HG02943 (cell line): ENCODE measurements around the gene ANKRD42.
"Not testable (repeated sequence)": the region's sequence is repeated elsewhere in the genome, so short reads cannot be mapped to it uniquely, and the experiment has no call there.

Source experiments
- ATAC-seq: cut with Tn5 transposase; IDR thresholded peaks from one replicate; pipeline ENCODE4 v1.9.1; 2021; ENCODE audit warnings: mild to moderate bottlenecking, low read depth, moderate library complexity; ENCODE audit not compliant: unreplicated experiment

The ANKRD42 gene

DNA sequence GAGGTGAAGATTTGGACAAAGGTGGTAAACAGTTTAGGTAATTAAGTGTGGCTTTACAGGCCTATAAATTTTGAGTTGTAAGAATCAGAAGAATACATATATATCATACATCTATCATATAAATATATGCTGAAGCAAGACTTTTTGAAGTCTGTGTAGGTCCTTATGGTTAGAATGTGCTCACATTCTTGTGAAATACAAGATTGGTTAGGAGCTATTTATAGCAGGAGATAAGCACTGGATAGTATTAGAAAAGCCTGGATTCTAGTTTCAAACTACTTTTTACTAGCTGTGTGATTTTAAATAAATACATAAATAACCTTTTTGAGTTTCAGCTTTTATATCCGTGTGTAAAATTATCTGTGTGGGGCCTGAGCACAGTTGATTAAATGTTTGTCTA is 42.3 kb downstream of the ANKRD42 start:
- ATAC-seq, result no peak

DNA sequence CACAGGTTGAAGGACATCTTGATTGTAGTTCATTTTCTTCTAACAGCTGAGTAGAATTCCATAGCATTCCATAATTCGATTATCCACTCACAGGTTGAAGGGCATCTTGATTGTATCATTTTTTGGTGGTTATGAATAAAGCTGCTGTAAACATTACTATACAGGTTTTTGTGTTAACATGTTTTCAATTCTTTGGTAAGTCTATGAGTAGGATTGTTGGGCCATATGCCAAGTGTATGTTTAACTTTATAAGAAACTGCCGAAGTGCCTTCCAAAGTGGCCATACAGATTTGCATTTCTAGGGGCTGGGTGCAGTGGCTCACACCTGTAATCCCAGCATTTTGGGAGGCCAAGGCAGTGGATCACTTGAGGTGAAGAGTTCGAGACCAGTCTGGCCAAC is 44.6 kb downstream of the ANKRD42 start:
- ATAC-seq, result no peak

DNA sequence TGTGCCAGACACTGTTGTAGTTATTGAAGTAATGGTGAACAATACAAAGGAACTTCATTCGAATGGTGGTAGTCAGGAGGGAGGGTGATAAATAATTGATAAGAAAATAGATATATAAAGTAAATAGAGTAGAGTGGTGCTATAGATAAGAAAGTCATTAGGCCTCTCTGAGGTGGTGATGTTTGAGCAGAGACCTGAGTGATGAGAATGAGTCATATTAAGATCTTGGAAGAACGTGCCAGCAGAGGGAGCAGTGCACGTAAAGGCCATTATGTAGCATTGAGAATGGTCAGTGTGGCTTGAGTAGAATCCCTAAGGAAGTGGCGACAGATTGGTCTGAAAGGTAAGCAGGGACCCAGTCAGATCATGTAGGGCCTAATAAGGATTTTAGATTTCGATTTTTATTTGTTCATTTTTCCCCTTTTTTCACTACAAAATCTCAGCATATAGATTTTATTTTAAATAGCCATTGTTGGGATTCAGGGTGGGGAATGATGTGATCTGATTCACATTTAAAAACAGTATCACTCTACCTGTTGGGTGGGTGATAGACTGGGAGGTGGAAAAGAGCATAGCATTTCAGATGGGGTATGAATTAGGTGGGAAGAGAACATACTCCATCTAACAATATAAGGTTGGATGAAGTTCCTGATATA is 47.9 kb downstream of the ANKRD42 start:
- ATAC-seq, result peak; percentile 76

DNA sequence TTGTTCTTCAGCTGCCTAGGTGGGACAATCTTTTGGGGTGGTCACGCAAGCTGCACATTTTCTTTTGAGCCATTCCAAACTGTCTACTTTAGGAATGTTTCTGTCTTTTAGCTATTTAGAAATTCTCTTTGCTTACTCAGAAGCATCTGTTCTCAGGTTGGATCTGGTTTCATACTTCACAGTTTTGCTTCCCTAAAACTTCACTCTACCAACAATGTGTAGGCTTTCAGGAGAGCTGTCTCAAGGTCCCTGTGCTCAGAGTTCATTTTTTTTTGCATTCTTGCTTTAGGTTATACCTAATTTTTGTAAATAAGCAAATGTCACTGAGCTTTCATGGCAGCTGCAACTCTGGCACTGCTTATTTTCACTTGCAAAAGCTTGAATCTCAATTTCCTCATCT is 55.9 kb downstream of the ANKRD42 start:
- no peak for ATAC-seq

DNA sequence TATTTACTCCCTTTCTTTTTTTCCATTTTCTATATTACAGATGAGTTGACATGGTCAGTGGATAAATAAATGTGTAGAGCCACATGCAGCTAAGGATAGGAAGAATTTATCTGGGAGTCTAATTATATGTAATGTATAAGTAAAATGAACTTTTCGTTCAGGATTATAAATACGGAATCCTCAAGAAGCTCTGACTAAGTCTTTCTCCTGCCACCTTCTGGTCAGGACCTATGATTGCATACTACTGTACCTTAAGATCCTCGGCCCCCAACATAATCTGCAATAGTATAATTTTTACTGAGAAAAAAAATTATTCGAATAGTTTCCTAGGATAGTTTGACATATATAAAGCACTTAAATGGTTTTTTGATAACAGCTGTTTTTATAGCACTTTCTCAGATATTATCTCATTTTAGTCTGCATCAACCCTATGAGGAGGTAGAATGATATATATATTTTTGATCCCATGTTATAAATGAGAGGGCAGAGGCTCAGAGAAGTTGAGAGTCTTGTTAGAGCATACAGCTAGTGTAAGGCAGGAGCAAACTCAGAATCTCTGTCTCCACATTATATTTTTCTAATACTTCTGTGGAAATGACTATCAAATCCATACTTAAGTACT is 56.6 kb downstream of the ANKRD42 start:
- no peak for ATAC-seq

DNA sequence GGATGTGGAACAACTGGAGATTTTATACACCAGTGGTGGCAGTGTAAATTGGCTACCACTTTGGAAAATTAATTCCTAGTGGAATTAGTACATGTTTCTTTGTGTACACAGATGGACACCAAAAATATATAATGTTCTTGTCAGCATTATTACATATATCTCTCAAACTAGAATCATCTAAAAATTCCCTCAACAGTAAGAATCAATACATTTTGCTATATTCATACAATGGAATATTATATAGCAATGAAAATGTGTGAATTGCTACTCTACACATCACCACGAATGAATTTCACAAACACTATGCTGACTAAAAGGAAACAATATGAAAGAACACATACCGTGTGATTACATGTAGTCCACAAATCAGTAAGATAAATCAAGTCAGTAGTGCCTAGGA is 58.8 kb downstream of the ANKRD42 start:
- no peak for ATAC-seq

DNA sequence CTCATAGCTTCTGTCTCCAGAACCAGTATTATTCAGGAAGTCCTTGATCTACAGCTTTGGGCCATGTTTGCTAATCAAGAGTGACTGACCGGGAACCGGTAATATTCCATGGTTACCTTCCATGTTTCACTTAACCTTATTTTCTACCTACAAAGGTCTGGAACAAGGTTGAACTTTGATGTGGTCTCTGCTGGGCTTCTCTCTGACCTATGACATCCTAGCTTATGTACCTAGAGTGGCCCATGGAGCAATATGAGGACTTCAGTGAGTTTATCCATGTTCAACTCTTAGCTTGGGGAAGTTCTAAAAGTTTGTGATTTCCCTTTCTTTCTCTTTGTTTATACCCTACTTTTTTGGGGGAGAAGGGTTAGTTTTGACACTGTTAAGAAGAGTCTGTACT is 59.4 kb downstream of the ANKRD42 start:
- no peak for ATAC-seq

DNA sequence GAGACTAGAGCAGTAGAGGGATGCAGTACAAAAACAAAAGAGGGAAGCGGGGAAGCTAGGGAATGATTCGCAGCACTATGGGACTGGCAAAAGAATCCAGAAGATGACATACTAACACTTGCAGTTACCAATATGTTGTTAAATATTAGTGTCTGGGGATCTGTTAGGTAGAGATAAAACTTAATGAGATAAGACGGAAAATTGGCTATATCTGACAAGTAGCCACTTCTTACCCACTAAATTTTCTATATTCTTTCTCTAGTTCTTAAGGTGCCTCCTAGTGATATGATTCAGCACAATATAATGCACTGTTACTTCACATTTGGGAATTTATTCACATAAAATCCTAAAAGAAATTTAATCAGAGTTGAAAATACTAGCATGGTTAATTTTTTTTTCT is 61.9 kb downstream of the ANKRD42 start:
- no peak for ATAC-seq

DNA sequence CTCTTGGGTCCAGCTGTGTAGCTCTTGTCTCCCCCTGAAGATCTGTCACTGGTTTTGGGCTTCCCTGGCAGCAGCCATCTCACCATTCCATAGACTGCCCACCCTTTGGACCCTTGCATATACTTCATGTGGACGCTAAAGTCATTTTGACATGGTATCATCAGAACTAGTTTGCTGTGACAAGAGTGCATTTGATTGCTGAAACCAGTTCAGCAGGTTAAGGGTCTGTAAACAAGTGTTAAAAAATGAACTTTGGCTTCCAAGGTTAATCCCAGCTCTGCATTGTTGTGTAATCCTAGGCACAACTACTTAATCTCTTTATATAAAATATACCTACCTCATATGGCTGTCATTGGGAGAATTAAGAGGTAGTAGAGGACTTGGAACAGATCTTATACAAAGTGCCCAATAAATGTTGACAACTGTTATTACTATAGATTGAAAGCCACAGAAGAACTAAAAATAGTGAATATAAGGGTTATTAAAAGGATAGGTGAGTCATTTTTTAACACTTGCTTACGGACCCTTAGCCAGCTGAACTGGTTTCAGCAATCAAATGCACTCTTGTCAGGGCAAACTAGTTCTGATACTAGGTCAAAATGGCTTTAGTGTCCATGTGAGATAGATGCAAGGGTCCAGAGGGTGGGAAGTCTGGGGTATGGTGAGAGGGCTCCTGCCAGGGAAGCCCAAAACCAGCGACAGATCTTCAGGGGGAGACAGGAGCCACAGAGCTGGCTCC is 63.3 kb downstream of the ANKRD42 start:
- no peak for ATAC-seq

DNA sequence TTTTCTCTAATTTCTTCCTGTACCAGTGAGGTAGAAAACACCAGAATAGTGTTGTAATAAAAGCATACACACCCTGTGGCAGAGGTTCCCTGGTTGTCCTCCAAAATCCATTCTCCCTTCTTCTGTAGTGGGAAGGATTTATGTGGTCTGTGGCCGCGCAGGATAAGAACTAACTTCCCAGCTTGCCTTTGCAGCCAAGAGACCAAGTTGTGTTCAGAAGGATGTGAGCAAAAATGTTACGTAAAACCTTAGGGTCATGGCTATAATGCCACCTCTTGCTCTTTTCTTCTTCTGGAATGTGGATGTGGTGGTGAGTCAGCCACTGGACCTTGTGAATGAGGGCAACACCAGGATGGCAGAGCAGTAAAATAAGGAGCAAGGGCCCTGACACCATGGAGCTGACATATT is 64.3 kb downstream of the ANKRD42 start:
- no peak for ATAC-seq

DNA sequence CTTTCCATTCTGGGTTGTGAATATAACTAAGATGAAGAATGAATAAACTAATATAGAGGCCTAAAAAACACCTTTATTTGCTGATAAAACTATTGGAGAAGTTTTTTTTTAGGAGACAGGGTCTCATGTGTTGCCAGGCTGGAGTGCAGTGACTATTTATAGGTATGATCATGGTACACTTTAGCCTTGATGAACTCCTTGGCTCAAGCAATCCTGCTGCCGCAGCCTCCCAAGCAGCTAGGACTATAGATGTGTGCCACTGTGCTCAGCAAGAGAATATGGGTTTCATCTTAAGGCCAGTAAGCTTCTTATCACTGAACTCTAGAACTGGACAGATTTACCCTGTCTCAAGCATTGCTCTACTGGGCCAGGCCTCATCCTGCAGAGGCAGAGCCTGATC is 66.0 kb downstream of the ANKRD42 start:
- ATAC-seq, result no peak

DNA sequence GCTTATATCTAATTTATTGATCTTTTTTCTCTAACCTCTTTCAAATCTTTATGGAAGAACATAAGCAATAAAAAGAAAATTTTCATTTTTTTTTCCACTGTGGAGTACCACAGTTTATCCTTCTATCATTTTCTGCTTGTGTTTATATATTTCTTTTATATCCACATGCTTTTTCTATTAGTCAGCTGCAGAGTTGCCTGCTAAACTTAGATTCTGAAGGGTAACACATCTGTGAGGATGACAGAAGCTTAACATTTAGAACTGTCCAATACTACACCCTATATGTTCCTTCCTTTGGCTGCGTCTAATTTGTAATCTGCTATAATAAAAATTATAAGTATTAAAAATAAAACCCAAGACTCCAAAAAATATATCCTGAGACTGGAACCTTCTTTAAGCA is 71.8 kb downstream of the ANKRD42 start:
- no peak for ATAC-seq

DNA sequence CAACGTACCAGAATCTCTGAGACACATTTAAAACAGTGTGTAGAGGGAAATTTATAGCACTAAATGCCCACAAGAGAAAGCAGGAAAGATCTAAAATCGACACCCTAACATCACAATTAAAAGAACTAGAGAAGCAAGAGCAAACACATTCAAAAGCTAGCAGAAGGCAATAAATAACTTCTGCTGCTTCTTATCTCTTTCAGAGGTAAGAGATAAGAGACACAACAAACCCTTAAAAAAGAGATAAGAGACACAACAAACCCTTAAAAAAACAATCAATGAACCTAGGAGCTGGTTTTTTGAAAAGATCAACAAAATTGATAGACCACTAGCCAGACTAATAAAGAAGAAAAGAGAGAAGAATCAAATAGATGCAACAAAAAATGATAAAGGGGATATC is 75.6 kb downstream of the ANKRD42 start:
- ATAC-seq, result not testable (repeated sequence)

DNA sequence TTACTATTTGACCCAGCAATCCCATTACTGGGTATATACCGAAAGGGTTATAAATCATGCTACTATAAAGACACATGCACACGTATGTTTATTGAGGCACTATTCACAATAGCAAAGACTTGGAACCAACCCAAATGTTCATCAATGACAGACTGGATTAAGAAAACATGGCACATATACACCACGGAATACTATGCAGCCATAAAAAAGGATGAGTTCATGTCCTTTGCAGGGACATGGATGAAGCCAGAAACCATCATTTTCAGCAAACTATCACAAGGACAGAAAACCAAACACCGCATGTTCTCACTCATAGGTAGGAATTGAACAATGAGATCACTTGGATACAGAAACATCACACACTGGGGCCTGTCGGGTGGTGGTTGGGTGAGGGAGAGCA is 78.2 kb downstream of the ANKRD42 start:
- ATAC-seq, result not testable (repeated sequence)

DNA sequence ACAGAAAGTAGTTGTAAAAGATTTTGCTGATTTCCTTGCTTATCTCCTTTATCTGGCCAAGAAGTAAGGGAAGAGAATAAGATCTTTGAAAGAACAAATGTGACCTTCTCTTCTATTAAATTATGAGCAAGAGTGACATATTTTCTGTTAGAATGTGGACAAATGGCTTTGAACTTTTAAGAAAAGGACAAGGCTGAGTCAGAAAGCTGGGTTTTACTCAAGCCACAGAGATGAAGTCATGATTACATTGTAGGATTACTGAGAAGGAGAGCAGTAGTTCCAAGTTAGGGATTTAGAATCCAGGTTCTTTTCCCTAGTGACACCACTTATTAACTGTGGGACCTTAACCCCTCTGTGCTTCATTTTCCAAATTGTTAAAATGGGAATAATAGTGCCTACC is 79.1 kb downstream of the ANKRD42 start:
- no peak for ATAC-seq

DNA sequence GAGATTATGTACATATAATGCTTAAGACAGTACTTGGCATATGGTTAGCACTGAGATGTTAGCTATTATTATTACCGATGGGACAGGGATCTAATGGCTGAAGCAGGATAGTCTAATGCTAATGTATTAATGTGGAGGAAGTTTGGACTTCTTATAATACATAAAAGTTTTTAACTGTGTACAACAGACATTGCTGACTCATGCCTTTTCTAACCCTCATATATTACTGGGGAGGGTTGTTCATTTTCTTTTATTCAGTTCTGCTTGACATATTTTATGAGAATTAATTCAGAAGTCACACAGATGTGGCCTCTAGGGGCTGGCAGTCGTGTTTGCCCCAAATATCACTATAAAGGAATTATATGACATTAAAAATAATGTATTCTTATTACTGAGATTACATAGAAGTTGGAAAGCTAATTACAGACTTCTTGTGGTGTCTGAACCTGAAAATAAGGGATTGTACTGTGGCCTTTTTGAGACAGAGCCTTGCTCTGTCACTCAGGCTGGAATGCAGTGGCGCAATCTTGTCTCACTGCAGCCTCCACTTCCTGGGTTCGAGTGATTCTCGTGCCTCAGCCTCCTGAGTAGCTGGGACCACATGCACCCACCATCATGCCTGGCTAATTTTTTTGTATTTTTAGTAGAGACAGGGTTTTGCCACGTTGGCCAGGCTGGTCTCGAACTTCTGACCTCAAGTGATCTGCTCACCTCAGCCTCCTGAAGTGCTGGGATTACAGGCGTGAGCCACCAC is 82.6 kb downstream of the ANKRD42 start:
- no peak for ATAC-seq

DNA sequence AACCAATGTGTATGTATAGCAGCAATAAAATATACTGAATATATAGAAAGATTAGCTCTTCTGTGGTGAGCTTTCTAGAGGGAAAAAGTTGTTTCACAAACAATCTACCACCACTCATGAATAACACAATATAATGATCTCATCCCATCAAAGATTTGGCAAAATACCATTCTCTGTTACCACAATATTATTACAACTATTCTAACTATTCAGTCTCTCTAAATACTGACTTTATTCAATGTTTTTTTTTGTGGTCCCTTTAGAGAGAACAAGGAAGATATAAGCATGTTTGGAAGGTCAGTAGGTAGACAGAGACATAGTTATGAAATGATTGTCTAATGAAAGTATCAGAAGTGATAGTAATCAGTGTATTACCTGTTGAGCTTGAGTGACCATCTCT is 84.8 kb downstream of the ANKRD42 start:
- no peak for ATAC-seq

DNA sequence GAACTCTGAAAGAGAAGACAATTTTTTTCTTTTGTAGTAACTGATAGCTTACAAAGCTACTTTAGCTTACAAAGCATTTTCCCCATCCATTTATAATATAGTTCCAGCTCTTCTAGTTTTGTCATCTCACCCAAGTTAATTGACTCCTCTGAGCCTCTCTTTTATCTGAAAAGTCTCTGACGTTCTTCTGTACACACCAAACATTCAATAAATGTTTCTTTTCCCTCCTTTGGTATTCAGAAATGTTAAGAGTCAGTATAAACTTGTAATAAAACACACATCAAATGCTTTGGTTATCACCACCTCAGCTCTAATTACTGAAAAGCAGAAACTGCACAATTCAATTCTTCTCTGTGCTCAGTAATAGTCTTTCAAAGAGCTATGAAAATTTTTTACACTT is 86.7 kb downstream of the ANKRD42 start:
- ATAC-seq, result no peak

DNA sequence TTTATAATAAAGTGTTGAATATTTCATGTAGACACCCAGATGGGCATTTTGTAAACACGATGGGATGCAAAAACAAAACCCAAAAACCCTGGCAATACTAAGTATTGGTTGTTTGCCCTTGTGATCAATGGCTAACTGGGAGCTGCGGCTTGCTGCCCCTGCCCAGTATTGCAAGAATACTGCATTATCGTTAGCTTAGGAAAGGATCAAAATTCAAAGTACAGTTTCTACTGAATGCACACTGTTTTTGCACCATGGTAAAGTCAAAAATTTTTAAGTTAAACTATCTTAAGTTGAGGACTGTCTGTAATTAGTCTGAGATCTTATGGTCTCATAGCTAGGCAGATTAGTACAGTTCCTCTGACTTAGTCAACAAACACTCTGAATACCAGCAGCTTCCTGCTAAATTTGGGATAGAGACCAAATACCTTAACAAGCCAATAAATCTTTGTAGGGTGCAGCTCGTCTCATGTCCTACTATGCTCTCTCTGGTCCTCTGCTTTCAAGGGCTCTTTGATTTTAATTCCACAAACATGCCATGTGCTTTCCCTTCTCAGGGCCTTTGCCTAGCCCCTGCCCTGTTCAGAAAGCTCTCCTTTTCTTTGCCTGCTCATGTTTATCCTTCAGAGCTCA is 88.7 kb downstream of the ANKRD42 start:
- ATAC-seq, result no peak

DNA sequence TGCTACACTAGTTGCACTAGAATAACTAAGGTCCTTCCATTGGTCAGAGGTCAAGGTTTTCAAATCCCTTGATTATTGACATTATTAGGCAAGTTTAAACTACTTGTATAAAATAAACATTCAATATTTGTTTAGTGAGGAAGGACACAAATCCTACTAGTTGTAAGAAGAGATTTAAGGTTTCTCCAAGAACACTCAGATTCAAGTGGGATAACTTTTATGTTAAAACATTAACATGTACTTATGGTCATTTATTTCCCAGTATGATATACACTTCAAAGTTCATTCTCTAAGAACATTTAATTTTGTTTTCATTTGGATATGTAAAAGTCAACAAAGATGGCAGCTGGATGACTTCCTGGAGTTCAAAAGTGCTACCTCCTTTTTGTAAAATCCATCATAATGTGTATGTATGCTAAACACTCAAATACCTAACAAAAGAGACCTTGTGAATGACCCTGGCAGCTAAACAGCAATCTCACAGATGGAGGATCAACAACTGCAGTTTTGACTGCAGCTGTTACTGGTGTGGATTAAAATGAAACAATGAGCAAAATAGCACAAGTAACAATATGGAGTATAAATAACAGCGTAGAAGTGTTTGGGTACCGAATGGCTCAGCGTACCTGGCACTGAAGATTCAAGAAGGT is 91.1 kb downstream of the ANKRD42 start:
- no peak for ATAC-seq
